C4-2B (cell line): ENCODE data around the gene RNF6.

ENCODE experiments used
- CTCF ChIP-seq: fragments of 450-650 bp; conservative IDR thresholded peaks from 2 replicates; pipeline ENCODE4 v1.5.1; 2017; ENCODE audit warnings: mild to moderate bottlenecking
- ZFX ChIP-seq: fragments of 450-650 bp; IDR thresholded peaks from 2 replicates; pipeline ENCODE4 v1.6.1; 2017

DNA sequence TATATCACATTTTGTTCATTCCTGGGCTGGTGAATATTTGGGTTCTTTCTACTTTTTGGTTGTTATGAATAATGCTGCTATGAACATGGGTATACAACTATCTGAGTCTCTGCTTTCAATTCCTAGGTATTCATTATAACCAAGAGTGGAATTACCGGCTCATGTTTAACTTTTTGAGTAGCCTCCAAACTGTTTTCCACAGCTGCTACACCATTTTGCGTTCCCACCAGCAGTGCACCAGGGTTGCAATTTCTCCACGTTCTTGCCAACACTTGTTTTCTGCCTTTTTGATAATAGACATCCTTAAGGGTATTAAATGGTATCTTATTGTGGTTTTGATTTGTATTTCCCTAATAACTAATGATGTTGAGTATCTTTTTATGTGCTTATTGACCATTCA is 48.6 kb upstream of the RNF6 start:
- TF ChIP-seq CTCF (no peak), ZFX (no peak)
